ENCODE results near the gene CTNND2. TPM values are rescaled to one million over a fixed set of nuclear protein-coding genes. Genes with fewer than 3 reads are reported as not detected.

Gene CTNND2
- polyA plus RNA-seq, 1 experiment = not detected

DNA sequence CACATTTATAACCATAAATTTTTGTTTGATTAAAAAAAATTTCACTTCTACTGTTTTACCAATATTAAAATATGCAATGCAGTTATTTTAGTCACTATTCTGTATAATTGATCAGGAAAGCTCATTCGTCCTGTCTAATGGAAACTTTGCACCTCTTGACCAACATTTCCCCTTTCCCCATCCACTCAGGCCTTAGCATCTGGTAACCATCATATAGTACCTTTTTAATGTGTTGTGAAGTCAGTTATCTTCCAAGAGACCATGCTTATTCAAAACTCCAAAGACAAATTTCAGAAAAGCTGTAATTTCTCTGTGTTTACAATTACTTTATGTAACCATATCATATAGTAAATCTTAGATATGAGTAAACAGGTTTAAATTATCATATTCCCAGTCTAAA lies 145.9 kb downstream of the CTNND2 start:
- TF ChIP-seq, protein P1, sequence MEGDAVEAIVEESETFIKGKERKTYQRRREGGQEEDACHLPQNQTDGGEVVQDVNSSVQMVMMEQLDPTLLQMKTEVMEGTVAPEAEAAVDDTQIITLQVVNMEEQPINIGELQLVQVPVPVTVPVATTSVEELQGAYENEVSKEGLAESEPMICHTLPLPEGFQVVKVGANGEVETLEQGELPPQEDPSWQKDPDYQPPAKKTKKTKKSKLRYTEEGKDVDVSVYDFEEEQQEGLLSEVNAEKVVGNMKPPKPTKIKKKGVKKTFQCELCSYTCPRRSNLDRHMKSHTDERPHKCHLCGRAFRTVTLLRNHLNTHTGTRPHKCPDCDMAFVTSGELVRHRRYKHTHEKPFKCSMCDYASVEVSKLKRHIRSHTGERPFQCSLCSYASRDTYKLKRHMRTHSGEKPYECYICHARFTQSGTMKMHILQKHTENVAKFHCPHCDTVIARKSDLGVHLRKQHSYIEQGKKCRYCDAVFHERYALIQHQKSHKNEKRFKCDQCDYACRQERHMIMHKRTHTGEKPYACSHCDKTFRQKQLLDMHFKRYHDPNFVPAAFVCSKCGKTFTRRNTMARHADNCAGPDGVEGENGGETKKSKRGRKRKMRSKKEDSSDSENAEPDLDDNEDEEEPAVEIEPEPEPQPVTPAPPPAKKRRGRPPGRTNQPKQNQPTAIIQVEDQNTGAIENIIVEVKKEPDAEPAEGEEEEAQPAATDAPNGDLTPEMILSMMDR (IDR thresholded peaks at IDR 0.05; ENCODE audit: low read depth, low read length) = no peak
- Histone ChIP-seq H3K4me3 (ENCODE audit: low read depth, low read length) (no peak overlapping the region), H3K27ac (ENCODE audit: low read depth, low read length) (no peak overlapping the region), H3K27me3 (ENCODE audit: control insufficient read depth, insufficient read depth, low read length) (no peaks in the 10 kb centered on the region), H3K9me3 (ENCODE audit: control insufficient read depth, insufficient read depth, low read length) (no peaks in the 10 kb centered on the region; the same call in 1 of the 2 replicates)
- ChIA-PET POLR2A (no interaction called here), CTCF (no interaction called here)
- no peak for DNase-seq (ENCODE audit: low read depth, low spot score)

DNA sequence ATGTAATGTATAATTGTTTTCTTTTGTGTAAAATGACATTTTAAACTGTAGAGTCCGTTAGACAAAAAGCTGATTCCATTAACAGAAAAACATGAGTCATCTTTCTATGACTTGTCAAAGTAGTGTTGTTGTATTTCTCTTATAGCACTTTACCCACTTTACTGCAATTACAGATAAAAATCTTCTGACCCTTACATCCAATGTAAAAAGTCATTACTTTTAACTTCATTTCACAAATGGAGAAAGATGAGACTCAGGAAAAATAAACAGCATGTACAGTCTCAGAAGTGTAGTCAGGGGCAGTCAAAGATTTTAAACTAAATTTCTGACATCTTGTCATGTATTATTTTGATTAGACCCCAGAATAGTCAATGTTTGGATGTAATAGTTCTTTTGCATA lies 146.6 kb downstream of the CTNND2 start:
- DNase-seq (ENCODE audit: low read depth, low spot score) = no peak
- no peaks in the 10 kb centered on the region for H3K27me3 ChIP-seq (ENCODE audit: control insufficient read depth, insufficient read depth, low read length)
- no peak overlapping the region for H3K4me3 ChIP-seq (ENCODE audit: low read depth, low read length)
- ChIA-PET CTCF (no interaction called here), POLR2A (no interaction called here)
- TF ChIP-seq, protein P1 (IDR thresholded peaks at IDR 0.05; ENCODE audit: low read depth, low read length) = no peak
- no peak overlapping the region for H3K27ac ChIP-seq (ENCODE audit: low read depth, low read length)
- no peaks in the 10 kb centered on the region; the same call in 1 of the 2 replicates for H3K9me3 ChIP-seq (ENCODE audit: control insufficient read depth, insufficient read depth, low read length)

DNA sequence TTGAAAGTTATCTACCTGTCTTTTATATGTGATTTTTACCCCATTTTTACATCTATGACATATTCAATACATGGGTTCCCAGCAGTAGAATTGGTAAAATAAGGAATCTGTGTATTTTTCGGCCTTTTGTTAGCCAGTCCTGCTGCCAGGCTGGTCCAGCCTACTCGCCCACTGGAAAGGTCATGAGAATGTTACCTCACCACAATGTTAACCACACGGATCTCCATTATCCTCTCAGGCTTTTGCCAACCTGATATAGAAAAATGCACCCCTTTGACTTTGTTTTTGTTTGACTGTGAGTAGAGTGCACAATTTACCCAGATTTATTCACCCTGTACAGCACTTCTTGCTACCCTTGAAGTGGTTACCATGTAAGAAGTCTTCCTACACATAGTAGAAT lies 167.2 kb downstream of the CTNND2 start:
- TF ChIP-seq, protein P1 (IDR thresholded peaks at IDR 0.05; ENCODE audit: low read depth, low read length) = no peak
- peaks cover 10% of the 10 kb centered on the region; the same call in 1 of the 2 replicates for H3K9me3 ChIP-seq (ENCODE audit: control insufficient read depth, insufficient read depth, low read length)
- H3K4me3 ChIP-seq (ENCODE audit: low read depth, low read length) = no peak overlapping the region
- DNase-seq (ENCODE audit: low read depth, low spot score) = no peak
- CTCF ChIA-PET = no interaction called here
- POLR2A ChIA-PET = no interaction called here
- no peak overlapping the region for H3K27ac ChIP-seq (ENCODE audit: low read depth, low read length)
- H3K27me3 ChIP-seq (ENCODE audit: control insufficient read depth, insufficient read depth, low read length) = no peaks in the 10 kb centered on the region

DNA sequence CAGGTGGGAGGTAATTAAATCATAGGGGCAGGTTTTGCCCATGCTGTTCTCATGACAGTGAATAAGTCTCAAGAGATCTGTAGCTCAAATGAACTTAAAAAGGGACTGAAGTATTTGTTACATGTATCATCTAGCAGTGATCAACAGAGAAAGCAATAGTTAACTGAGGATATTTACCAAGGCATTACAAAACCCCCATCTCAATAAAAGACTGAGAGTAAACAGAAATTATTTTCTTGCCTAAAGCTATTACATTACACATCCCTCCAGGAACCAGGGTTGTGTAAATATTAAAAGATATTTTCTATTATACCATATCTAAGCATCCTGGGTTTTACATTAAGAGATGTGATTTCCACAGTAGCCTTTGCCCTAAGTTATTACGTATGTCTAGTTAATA lies 169.9 kb downstream of the CTNND2 start:
- no peak overlapping the region for H3K27ac ChIP-seq (ENCODE audit: low read depth, low read length)
- POLR2A ChIA-PET = no interaction called here
- no peaks in the 10 kb centered on the region for H3K27me3 ChIP-seq (ENCODE audit: control insufficient read depth, insufficient read depth, low read length)
- H3K4me3 ChIP-seq (ENCODE audit: low read depth, low read length) = no peak overlapping the region
- CTCF ChIA-PET = no interaction called here
- peaks cover 10% of the 10 kb centered on the region; the same call in 1 of the 2 replicates for H3K9me3 ChIP-seq (ENCODE audit: control insufficient read depth, insufficient read depth, low read length)
- DNase-seq (ENCODE audit: low read depth, low spot score) = no peak
- TF ChIP-seq, protein P1 (IDR thresholded peaks at IDR 0.05; ENCODE audit: low read depth, low read length) = no peak

DNA sequence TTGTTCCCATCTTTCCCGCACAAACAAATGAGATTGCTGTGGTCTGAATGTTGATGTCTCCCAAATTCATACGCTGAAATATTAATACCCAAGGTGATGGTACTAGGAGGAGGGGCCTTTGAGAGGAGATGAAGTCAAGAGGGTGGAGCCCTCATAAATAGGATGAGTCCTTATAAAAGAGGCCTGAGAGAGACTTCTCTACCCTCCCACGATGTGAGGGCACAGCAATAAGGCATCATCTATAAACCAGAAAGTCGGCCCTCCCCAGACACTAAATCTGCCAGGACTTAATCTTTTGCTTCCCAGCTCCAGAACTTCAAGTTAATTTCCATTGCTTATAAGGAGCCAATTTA lies 170.4 kb downstream of the CTNND2 start:
- Histone ChIP-seq H3K9me3 (ENCODE audit: control insufficient read depth, insufficient read depth, low read length) (peaks cover 10% of the 10 kb centered on the region; the same call in 1 of the 2 replicates), H3K27ac (ENCODE audit: low read depth, low read length) (no peak overlapping the region), H3K27me3 (ENCODE audit: control insufficient read depth, insufficient read depth, low read length) (no peaks in the 10 kb centered on the region), H3K4me3 (ENCODE audit: low read depth, low read length) (no peak overlapping the region)
- DNase-seq (ENCODE audit: low read depth, low spot score) = no peak
- ChIA-PET POLR2A (no interaction called here), CTCF (no interaction called here)
- TF ChIP-seq, protein P1 (IDR thresholded peaks at IDR 0.05; ENCODE audit: low read depth, low read length) = no peak
